Globus pallidus (tissue), 1 donor: ENCODE measurements around the gene AK2.
"Not testable (repeated sequence)": the region's sequence is repeated elsewhere in the genome, so short reads cannot be mapped to it uniquely, and the experiment has no call there.

Experiments used
- DNase-seq: peaks from one replicate; pipeline ENCODE4 v3.0.0-alpha.2; 2015; ENCODE audit warnings: low spot score

Gene AK2

GRCh38 chr1:33050221-33051076 is 13.8 kb upstream of the AK2 start:
- no peak for DNase-seq

DNA sequence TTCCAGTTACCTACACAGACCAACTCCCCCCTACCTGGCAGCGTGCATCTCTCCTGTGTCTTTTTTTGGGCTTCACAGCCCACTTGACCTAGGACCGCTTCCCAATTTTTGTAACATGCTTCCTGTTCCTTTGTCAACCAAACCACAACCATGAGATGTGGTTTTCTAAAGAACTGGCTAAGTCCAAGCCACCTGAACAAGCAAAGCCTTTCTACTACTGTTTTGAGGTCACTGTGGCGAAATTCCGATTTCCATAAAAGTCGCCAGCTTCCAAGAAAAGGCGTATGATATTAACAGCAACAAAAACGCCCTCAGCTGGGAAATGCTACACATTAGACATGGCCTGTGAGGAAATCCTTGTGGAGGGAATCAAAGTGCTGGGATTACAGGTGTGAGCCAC is 12.7 kb upstream of the AK2 start:
- DNase-seq: no peak

DNA sequence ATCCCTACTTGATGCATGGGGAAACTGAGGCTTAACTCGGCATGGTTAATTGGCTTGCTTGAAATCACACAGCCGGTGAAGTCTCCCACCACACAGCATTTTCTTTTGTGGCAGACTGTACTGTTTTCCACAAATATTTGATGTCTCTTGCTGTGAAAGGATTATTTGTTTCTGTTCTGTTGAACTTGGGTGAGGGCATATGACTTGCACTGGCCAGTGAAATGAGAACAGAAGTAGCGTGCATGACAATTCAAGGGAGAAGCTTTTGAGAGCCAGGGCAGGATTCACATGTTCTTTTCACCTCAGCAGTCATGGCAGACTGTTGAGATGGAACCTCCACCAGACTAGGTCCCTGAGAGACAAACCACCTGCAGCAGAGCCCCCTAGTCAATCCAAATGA is 11.7 kb upstream of the AK2 start:
- DNase-seq: peak; percentile 47

DNA sequence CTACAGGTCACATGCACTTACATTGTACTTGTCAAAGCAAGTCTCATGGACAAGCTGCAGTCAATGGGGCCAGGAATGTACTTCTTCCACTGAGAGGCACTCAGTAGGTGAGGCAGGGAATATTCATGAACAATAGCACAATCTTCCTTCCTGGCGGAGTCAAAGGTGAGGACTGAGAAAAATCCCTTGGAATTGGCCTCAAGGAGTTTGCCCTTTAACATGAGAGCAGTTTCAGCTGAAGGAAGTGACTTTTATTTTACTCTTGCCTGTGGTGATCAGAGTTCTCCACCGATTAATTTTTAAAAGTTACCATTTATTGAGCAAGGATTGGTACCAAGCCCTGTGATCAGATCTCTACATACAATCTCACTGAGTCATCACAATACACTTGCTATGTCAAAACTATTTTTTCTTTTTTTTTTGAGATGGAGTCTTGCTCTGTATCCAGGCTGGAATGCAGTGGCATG is 11.2 kb upstream of the AK2 start:
- no peak for DNase-seq

DNA sequence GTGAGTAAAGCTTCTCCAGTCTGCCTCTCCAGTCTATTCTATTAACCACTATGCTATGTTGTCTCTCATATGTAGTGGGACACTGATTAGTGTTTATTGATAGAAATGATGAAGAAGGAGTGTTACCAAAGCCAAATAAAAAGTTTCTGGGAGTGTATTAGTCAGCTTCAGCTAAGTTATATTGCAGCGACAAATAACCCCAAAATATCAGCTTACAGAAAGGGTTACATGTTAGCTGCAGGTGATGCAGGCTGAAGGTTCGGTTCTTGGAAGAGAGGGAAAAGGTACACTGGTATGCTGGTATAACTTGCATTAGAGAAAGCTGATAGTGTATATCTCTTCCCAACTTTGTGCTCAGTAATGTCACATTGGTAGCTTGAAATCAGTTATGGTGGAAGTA is 10.6 kb upstream of the AK2 start:
- no peak for DNase-seq

DNA sequence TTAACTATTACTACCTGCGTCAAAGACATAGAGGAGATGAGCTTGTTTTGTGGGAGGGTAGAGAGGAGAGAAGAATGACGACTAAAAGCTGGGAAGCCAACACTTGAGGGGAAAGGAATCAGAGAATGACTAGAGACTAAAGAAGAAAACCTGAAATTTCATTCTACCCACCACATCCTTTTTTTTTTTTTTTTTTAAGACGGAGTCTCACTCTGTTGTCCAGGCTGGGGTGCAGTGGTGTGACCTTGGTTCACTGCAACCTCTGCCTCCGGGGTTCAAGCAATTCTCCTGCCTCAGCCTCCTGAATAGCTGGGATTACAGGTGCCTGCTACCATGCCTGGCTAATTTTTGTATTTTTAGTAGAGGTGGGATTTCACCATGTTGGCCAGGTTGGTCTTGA is 9.6 kb upstream of the AK2 start:
- DNase-seq: not testable (repeated sequence)

DNA sequence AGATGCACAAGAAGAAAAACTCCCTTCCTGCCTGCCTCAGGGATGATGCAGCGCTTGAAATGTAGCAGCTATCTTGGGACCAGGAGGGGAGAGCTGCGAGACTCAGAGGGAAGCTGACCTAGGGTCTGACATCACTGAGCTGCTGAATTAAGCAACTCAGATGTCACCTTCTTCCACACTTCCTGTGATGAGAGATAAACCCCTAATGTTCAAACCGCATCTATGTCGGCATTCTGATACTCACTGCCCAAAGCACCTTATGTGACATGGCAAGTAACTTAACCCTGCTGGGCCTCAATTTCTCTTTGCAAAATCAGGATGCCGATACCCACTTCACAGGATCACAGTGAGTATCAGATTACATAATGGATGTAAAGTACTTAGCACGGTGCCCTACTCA is 9.1 kb upstream of the AK2 start:
- no peak for DNase-seq

DNA sequence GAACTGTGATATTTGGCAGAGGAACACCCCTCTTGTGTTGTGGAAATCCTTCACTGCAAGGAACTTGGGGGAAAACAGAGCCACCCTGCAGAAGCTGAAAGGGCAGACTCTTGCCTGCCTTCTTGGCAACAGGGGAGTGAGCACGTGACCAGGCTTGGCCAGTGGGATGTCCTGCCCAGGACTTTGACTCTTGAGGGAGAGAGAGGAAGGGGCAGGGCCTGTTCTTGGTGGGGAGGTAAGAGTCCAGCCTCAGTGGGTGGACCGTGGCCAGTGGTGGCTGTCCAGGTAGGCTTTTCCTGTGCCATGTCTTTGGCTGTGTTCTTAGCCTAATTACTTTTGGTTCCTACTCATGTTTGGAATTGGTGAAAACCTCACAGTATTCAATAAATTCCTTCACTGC is 8.6 kb upstream of the AK2 start:
- no peak for DNase-seq

DNA sequence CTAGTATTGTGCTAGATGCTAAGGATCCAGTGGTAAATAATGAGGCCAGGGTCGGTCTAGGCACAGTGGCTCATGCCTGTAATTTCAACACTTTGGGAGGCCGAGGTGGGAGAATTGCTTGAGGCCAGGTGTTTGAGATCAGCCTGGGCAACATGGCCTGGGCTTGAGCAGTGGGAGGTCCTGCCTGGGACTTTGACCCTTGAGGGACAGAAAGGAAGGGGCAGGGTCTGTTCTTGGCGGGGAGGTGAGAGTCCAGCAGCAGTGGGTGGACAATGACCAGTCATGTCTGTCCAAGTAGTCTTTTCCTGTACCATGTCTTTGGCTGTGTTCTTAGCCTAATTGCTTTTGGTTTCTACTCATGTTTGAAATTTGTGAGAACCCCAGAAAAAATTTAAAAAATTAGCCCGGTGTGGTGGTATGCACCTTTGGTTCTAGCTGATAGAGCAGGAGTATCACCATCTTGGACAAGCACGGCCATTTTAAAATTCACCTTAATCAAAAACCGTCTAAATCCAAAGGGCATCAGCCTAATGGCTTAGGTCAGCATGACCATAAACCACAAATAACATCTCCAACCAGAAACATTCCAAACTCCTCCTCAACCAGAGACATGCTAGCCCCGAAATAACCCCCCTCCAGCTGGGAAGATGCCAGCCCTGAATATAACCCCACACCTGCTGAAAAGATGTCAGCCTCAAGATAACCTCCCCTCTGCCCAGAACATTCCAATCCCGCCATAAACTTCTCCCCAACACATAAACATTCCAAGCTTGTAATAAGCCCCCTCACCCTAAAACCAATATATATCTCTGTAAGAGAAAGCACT is 6.8 kb upstream of the AK2 start:
- no peak for DNase-seq

GRCh38 chr1:33042831-33043230 is 6.1 kb upstream of the AK2 start:
- no peak for DNase-seq

- DNase-seq: no peak
Observed at GRCh38 chr1:33041026-33041425, 4.3 kb upstream of the AK2 start.

DNA sequence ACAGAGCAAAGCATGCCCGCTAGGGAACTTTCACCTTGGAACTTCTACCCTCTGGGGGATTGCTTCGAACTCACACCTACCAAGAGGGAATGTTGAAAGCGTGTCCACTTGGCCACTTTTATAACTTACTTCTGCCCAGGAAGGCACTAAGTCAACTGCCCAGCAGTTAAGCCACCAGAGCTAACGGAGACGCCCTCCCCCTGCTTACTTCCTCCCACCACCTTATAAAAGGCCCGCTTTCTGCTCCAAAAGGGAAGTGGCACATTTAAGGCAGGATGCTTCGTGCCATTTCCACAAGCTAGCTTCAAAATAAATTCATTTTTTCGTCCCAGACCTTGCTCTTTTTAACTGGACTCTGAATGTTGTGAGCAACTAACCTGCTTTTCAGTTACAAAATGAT is 3.2 kb upstream of the AK2 start:
- DNase-seq: peak; percentile 38

GRCh38 chr1:33036051-33036525 is 595 bp downstream of the AK2 start:
- DNase-seq: no peak

DNA sequence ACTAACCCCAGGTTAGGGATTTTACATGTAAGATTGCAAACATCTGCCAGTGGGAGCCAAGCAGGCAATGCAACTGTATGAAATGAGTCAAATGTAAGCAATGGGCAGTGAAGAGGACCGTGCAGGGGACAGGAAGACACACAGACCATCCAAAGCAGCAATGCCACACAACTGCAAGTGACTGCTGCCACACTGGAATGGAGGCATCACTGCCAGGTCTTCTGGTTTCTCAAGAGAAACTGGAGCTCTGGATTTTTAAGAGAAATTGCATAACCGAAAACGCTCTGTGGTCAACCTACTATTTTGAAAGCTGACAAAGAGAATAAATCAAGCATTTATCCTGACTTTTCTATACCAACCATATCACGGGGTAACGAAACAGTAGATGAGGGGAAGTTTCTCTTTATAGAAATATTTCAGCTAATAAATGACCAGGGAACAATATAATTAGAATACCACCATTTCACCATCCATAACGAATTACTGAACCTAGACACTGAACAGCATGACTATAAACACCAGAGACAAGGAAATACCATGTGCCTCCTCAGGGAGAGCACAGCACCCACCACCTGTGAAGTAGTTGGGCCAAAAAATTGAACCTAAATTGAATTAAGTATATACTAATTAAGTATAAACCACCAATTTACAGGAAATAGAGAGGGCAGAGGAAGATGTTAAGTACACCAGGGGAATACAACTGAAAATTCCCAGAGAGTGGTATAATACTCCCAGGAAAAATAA is 4.4 kb downstream of the AK2 start:
- DNase-seq: no peak

DNA sequence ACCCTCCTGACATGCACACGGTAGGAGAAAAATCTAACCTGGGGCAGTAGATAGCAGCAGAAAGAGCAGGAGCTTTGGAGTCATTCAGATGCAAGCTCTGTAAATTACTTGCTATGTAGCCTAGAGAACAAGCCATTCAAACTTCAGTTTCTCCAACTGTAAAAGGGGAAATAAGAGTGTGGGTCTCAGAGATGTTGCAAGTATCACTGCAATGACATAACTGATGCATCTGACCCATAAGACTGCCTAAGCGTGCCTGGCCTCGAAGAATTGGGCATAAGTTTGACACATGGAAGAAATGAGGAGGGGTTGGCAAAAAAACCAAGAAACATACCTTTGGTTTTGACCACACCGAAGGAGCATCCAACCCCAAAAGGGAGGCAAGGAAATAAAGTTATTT is 5.2 kb downstream of the AK2 start:
- no peak for DNase-seq

DNA sequence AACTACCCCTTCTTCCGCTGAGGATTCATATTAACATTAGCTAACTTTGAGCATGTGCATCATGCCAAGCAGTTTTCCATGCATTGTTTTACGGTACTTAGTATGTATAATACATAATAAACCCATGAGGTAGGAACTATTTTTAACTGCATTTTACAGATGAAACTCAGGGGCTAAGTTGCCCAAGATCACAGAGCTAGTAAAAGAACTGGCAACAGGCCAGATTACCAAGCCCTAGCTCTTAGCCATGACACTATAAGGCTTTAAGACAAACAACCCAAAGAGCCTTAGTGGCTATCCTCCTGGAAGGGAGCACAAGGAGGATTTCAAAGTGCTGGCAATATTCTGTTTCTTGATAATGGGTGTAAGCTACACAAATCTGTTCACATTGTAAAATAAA is 6.1 kb downstream of the AK2 start:
- DNase-seq: no peak

DNA sequence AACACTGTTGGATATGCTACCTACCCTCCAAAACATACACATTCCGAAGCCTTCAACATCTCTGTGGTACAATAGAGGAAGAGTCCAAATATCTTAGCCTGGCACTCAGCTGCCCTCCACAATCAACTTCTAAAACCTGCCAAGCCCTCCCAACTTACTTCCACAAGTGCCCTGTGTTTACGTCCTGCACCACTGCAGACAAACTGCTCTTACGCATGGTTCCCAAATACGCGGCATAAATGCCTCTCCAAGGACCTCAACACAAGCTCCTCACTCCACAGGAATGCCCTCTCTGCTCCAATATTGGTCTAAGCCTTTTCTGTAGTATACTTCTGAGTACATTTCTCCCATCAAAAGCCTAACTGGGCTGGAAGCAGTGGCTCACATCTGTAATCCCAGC is 6.8 kb downstream of the AK2 start:
- no peak for DNase-seq

GRCh38 chr1:33029209-33029608 is 7.5 kb downstream of the AK2 start:
- DNase-seq: no peak

DNA sequence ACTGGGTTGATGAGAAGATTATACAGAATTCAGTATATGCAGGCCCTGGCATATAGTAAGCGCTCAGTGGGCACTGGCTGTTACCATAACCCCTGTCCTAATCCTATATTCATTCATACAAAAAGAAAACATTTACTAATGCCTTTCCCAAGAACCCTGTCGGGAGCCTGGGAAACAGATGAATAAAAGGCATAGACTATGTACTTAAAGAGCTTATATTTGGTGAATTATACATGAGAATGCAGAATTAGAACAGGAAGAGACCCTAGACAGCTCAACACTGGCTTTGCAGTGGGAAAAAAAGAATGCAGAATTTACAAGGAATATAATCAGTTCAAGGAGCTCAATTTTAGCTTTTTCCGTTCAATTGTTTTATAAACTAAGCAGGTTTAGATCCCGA is 10.9 kb downstream of the AK2 start:
- no peak for DNase-seq

DNA sequence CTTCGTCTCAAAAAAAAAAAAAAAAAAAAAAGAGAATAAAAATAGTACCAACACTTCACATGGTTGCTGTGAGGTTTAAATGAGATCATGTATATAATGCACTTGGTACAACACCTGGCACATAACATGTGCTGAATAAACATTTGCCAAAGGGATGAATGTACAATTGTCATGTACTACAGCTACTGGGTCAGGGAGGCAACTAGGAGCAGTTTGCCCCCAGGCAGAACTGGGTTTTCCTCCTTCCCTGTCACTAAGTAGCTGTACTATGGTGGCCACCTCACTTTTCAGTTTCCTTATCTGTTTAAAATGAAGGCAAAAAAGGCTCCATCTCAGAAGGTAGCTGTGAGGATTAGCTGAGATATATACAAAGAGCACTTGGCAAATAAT is 11.5 kb downstream of the AK2 start:
- no peak for DNase-seq

- DNase-seq: not testable (repeated sequence)
Observed at GRCh38 chr1:33024430-33025179, 12.1 kb downstream of the AK2 start.
